Endothelial cell of umbilical vein (primary cell): ENCODE data around the gene HIGD1A.
"Not testable (repeated sequence)": the region's sequence is repeated elsewhere in the genome, so short reads cannot be mapped to it uniquely, and the experiment has no call there.

Experiments
- CTCF ChIP-seq, 2 donors: IDR thresholded peaks; 1 replicate in 1 of 2; 2 replicates in 1 of 2; pipeline ENCODE4 v1.5.1; 2011; ENCODE audit warnings: low read length in 2 of 2, mild to moderate bottlenecking in 2 of 2, moderate library complexity in 2 of 2, control low read depth in 1 of 2, inconsistent platforms in 1 of 2, low read depth in 1 of 2; ENCODE audit not compliant: insufficient read depth in 1 of 2; ENCODE audit errors: extremely low read depth in 1 of 2
- EZH2 ChIP-seq: IDR thresholded peaks from 2 replicates; pipeline ENCODE4 v1.6.1; 2012; ENCODE audit warnings: borderline replicate concordance, low read depth, mild to moderate bottlenecking, moderate library complexity, low read length, inconsistent platforms; ENCODE audit not compliant: severe bottlenecking
- FOS ChIP-seq: IDR thresholded peaks from 2 replicates; pipeline ENCODE4 v1.6.1; 2011; ENCODE audit warnings: mild to moderate bottlenecking, low read length, moderate library complexity, borderline replicate concordance; ENCODE audit not compliant: insufficient read depth
- JUN ChIP-seq: IDR thresholded peaks from 2 replicates; pipeline ENCODE4 v1.6.1; 2011; ENCODE audit warnings: borderline replicate concordance, low read depth; ENCODE audit not compliant: insufficient read length, insufficient read depth
- MYC ChIP-seq: IDR thresholded peaks from one replicate; pipeline ENCODE4 v1.6.1; 2011; ENCODE audit warnings: mild to moderate bottlenecking, low read depth, low read length
- POLR2A ChIP-seq: IDR thresholded peaks from 2 replicates; pipeline ENCODE4 v1.6.1; 2012; ENCODE audit warnings: low read depth, mild to moderate bottlenecking, control low read depth, low read length
- POLR2AphosphoS5 ChIP-seq: IDR thresholded peaks from 2 replicates; pipeline ENCODE4 v1.6.1; 2012; ENCODE audit warnings: low read depth, mild to moderate bottlenecking, control low read depth, low read length, moderate library complexity; ENCODE audit not compliant: insufficient read depth

DNA sequence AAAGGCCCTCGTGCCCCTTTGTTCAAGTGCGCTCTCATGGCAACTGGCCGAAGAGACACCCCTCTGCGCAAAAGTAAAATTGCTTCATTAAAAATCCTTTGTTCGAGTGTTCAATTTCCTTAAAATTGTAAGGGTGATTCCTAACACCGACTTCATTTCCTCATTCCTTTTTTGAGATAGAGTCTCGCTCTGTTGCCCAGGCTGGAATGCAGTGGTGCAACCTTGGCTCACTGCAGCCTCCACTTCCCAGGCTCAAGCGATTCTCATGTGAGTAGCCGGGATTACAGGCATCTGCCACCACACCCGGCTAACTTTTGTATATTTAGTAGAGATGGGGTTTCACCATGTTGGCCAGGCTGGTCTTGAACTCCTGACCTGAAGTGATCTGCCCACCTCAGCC is 6.4 kb upstream of the HIGD1A start:
- TF ChIP-seq POLR2A; CTCF (IDR thresholded peaks at IDR 0.05; ENCODE audit: extremely low read depth in 1 of 2, insufficient read depth in 1 of 2, low read depth in 1 of 2, low read length in 2 of 2); POLR2AphosphoS5; EZH2; MYC; JUN; FOS: not testable (repeated sequence)
